ENCODE results near the gene TECPR2.

DNA sequence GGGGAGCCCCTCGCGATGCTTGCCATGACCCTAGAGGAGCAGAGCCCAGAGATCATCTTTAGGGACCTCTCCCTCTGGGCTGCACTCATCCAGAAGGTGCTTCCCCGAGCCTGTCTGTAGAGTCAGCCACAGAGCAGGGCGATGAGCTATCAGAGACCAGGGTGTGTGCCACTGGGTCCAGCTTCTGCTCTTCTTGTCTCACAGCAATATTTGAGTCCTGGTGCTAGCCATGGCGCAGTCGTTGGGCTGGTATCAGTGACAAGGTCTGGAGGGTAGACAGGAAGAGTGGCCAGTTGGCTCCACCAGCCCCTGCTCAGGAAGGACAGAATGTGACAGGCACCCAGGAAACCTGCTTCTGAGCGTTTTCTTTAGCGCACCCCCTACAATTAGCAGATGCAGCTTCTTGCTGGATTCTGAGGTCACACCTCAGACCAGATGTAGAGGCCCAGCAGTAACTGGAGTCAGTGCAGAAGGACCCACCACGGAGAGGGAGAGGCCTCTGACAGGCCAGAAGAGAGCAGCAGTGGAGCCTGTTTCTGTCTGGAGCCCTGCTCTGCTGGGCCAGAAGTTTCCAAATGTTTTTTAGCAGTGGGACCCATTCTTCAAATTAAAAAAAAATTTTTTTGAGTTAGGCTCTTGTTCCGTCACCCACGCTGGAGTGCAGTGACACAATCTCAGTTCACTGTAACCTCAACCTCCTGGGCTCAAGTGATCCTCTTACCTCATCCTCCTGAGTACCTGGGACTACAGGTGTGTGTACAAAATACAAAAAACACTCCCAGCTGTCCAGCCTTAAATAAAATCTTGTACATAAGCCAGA lies 123.2 kb downstream of the TECPR2 start:
- TF ChIP-seq, protein P1, sequence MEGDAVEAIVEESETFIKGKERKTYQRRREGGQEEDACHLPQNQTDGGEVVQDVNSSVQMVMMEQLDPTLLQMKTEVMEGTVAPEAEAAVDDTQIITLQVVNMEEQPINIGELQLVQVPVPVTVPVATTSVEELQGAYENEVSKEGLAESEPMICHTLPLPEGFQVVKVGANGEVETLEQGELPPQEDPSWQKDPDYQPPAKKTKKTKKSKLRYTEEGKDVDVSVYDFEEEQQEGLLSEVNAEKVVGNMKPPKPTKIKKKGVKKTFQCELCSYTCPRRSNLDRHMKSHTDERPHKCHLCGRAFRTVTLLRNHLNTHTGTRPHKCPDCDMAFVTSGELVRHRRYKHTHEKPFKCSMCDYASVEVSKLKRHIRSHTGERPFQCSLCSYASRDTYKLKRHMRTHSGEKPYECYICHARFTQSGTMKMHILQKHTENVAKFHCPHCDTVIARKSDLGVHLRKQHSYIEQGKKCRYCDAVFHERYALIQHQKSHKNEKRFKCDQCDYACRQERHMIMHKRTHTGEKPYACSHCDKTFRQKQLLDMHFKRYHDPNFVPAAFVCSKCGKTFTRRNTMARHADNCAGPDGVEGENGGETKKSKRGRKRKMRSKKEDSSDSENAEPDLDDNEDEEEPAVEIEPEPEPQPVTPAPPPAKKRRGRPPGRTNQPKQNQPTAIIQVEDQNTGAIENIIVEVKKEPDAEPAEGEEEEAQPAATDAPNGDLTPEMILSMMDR (IDR thresholded peaks at IDR 0.05), result no peak
- TF ChIP-seq POLR2A (IDR thresholded peaks at IDR 0.05), result no peak
